Choroid plexus epithelial cell (primary cell): ENCODE data around the gene KCNQ1.

Experiments
- DNase-seq: peaks from one replicate; pipeline ENCODE4 v3.0.0-alpha.2; 2010; ENCODE audit warnings: low read depth
- H3K4me3 ChIP-seq: 2 replicates; pipeline ENCODE4 v1.5.1; 2011; ENCODE audit warnings: low read depth, mild to moderate bottlenecking, control low read depth, low read length, moderate library complexity
- CTCF ChIP-seq: conservative IDR thresholded peaks from 2 replicates; pipeline ENCODE4 v1.5.1; 2011; ENCODE audit warnings: low read depth, mild to moderate bottlenecking, control low read depth, inconsistent platforms, low read length, moderate library complexity

Gene KCNQ1

GRCh38 chr11:2880646-2881045, 435.8 kb downstream of the KCNQ1 start:
- no peak for DNase-seq
- TF ChIP-seq CTCF, result no peak
- no peak overlapping the region for H3K4me3 ChIP-seq

GRCh38 chr11:2881076-2881980, 436.5 kb downstream of the KCNQ1 start:
- H3K4me3 ChIP-seq, result no peak overlapping the region
- no peak for TF ChIP-seq CTCF
- no peak for DNase-seq

- no peak for TF ChIP-seq CTCF
- DNase-seq, result no peak
- H3K4me3 ChIP-seq, result no peak overlapping the region
Measured at GRCh38 chr11:2881981-2882375, 437.2 kb downstream of the KCNQ1 start.

GRCh38 chr11:2882396-2883110, 437.7 kb downstream of the KCNQ1 start:
- TF ChIP-seq CTCF, result no peak
- DNase-seq, result no peak
- peak overlapping the region; percentile 71 for H3K4me3 ChIP-seq

GRCh38 chr11:2883640-2883978, 438.8 kb downstream of the KCNQ1 start:
- DNase-seq, result no peak
- no peak for TF ChIP-seq CTCF
- H3K4me3 ChIP-seq, result peak overlapping the region; percentile 71

GRCh38 chr11:2883979-2884815, 439.4 kb downstream of the KCNQ1 start:
- peak; percentile 30 for DNase-seq
- peak overlapping the region; percentile 71 for H3K4me3 ChIP-seq
- no peak for TF ChIP-seq CTCF
